K562 (cell line): ENCODE results near the gene TTLL9. TPM values are rescaled to one million over a fixed set of nuclear protein-coding genes. Genes with fewer than 3 reads are reported as not detected.

ENCODE experiments used
- RHOXF2B ChIP-seq: fragments of 250-450 bp; sonication (Bioruptor Pico); conservative IDR thresholded peaks from 2 replicates; pipeline ENCODE4 v1.5.1; 2021
- polyA plus RNA-seq, 8 experiments: library from polyadenylated mRNA; depleted of rRNA in 4 of 8; stranded (reverse) in 5 of 8; unstranded in 3 of 8; fragments of >200 nt; fragmentation: Nextera tagmentation in 2 of 8; fragmentation: Illumina TruSeq in 1 of 8; extraction: Ambion mirVana in 2 of 8; extraction: Trizol in 1 of 8; gene quantifications; 2 replicates each; pipeline versions ENCODE4 v1.2.1 to v1.2.3, GENCODE V29; 2011 to 2014; ENCODE audit warnings: inconsistent platforms in 1 of 8, missing spikeins in 1 of 8
- total RNA-seq, 7 experiments: library from RNA; depleted of rRNA in 6 of 7; stranded (reverse); fragments of >200 nt in 6 of 7; fragmentation: Illumina TruSeq in 2 of 7; extraction: Trizol in 2 of 7; gene quantifications; 2 replicates each; pipeline versions ENCODE4 v1.2.1 to v1.2.3, GENCODE V29; 2011 to 2021; ENCODE audit warnings: low replicate concordance in 1 of 7
- TF ChIP-seq, protein P1 (sequence below): fragments of 200-600 bp; sonication (generic); IDR thresholded peaks from one replicate; pipeline ENCODE4 v1.6.1; 2012; ENCODE audit warnings: mild to moderate bottlenecking, low read depth, low read length, inconsistent platforms

TTLL9 gene
- total and polyA plus RNA-seq, 9 of the 15 experiments (the other 6 are each of a cell fraction or from before 2014, with no cell fraction given), result 0.06 to 0.07 TPM; not detected in 7

DNA sequence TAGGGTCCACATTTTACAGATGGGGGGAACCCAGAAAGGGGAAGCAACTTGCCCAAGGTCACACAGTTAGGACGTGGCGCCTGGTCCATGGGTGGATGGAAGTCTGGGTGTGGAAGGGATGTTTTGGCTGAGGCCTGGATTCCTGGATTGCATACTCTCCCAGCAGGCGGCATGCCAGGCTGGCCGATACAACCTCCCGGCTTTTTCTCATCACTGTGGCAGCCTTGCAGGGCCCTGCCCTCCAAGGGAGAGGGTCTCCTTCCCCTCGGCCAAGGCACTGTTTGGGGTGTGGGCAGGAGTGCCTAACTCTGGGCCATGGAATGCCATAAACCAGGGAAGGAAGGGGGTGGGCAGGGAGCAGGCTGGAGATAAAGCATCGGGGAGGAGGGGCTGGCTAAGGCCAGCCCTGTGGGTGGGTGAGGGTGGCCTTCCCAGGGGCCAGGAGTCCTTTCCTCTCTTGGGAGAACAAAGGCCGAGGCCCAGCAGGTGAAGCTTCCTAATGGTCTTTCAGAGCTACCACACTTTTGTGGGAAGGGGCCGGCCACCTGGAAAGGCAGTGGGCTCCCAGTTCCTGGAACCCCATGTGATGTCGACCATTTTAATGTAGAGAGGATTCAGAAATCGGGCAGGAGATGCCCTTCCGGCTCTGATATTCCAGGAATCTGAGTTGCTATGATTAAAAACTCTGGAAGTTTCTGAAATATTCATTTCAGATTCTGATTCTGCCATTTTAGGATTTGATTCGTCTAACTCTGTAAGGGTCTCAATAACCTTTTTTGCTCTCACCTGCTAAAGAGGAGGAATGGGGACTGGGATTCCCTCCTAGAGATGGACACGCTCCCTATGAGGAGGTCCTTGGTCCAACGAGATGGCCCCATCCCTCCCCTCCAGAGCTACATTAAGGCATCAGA, 29.3 kb upstream of the TTLL9 start (continued):
- TF ChIP-seq, protein P1, sequence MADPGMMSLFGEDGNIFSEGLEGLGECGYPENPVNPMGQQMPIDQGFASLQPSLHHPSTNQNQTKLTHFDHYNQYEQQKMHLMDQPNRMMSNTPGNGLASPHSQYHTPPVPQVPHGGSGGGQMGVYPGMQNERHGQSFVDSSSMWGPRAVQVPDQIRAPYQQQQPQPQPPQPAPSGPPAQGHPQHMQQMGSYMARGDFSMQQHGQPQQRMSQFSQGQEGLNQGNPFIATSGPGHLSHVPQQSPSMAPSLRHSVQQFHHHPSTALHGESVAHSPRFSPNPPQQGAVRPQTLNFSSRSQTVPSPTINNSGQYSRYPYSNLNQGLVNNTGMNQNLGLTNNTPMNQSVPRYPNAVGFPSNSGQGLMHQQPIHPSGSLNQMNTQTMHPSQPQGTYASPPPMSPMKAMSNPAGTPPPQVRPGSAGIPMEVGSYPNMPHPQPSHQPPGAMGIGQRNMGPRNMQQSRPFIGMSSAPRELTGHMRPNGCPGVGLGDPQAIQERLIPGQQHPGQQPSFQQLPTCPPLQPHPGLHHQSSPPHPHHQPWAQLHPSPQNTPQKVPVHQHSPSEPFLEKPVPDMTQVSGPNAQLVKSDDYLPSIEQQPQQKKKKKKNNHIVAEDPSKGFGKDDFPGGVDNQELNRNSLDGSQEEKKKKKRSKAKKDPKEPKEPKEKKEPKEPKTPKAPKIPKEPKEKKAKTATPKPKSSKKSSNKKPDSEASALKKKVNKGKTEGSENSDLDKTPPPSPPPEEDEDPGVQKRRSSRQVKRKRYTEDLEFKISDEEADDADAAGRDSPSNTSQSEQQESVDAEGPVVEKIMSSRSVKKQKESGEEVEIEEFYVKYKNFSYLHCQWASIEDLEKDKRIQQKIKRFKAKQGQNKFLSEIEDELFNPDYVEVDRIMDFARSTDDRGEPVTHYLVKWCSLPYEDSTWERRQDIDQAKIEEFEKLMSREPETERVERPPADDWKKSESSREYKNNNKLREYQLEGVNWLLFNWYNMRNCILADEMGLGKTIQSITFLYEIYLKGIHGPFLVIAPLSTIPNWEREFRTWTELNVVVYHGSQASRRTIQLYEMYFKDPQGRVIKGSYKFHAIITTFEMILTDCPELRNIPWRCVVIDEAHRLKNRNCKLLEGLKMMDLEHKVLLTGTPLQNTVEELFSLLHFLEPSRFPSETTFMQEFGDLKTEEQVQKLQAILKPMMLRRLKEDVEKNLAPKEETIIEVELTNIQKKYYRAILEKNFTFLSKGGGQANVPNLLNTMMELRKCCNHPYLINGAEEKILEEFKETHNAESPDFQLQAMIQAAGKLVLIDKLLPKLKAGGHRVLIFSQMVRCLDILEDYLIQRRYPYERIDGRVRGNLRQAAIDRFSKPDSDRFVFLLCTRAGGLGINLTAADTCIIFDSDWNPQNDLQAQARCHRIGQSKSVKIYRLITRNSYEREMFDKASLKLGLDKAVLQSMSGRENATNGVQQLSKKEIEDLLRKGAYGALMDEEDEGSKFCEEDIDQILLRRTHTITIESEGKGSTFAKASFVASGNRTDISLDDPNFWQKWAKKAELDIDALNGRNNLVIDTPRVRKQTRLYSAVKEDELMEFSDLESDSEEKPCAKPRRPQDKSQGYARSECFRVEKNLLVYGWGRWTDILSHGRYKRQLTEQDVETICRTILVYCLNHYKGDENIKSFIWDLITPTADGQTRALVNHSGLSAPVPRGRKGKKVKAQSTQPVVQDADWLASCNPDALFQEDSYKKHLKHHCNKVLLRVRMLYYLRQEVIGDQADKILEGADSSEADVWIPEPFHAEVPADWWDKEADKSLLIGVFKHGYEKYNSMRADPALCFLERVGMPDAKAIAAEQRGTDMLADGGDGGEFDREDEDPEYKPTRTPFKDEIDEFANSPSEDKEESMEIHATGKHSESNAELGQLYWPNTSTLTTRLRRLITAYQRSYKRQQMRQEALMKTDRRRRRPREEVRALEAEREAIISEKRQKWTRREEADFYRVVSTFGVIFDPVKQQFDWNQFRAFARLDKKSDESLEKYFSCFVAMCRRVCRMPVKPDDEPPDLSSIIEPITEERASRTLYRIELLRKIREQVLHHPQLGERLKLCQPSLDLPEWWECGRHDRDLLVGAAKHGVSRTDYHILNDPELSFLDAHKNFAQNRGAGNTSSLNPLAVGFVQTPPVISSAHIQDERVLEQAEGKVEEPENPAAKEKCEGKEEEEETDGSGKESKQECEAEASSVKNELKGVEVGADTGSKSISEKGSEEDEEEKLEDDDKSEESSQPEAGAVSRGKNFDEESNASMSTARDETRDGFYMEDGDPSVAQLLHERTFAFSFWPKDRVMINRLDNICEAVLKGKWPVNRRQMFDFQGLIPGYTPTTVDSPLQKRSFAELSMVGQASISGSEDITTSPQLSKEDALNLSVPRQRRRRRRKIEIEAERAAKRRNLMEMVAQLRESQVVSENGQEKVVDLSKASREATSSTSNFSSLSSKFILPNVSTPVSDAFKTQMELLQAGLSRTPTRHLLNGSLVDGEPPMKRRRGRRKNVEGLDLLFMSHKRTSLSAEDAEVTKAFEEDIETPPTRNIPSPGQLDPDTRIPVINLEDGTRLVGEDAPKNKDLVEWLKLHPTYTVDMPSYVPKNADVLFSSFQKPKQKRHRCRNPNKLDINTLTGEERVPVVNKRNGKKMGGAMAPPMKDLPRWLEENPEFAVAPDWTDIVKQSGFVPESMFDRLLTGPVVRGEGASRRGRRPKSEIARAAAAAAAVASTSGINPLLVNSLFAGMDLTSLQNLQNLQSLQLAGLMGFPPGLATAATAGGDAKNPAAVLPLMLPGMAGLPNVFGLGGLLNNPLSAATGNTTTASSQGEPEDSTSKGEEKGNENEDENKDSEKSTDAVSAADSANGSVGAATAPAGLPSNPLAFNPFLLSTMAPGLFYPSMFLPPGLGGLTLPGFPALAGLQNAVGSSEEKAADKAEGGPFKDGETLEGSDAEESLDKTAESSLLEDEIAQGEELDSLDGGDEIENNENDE, result no peak
- TF ChIP-seq RHOXF2B, result no peak
